GM12873 (cell line): Measurements from ENCODE around the gene CPT1C.

Source experiments
- CTCF ChIP-seq: IDR thresholded peaks from 2 replicates; pipeline ENCODE4 v1.5.1; 2012; ENCODE audit warnings: low read depth, mild to moderate bottlenecking, moderate library complexity, low read length, control low read depth; ENCODE audit not compliant: insufficient read depth; ENCODE audit errors: missing control alignments

The CPT1C gene

GRCh38 chr19:49761249-49761624 is 70.3 kb downstream of the CPT1C start:
- TF ChIP-seq CTCF, result no peak

- TF ChIP-seq CTCF, result no peak
Observed at GRCh38 chr19:49761625-49762311, 70.9 kb downstream of the CPT1C start.

- TF ChIP-seq CTCF, result no peak
Observed at GRCh38 chr19:49763230-49763629, 72.3 kb downstream of the CPT1C start, which contains the start of gene TSKS. TSS of gene TSKS (minus strand) at chr19:49763306. CDS start at chr19:49763247, 59 bp downstream.
